Measurements from ENCODE around the gene SMAD4. TPM values are rescaled to one million over a fixed set of nuclear protein-coding genes. Genes with fewer than 3 reads are reported as not detected.

The SMAD4 gene
- total RNA-seq, 1 experiment from 2014 or later, result 96.3 TPM

DNA sequence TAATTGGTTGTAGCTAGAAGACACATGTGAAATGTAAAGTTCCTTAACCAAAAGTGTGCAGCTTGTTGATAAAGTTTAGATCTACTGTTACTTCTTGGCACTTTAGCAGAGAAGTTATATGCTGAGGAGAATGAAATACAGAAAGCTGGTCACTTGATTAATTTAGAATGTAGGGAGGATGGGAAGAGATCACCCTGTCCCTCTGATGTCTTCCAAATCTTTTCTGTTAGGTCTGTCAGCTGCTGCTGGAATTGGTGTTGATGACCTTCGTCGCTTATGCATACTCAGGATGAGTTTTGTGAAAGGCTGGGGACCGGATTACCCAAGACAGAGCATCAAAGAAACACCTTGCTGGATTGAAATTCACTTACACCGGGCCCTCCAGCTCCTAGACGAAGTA is 48.0 kb downstream of the SMAD4 start:
- no peaks in the 10 kb centered on the region for H3K9me2 ChIP-seq (ENCODE audit: insufficient read depth)
- H3K4me3 ChIP-seq (replicated peaks in 1 of 2; ENCODE audit: low read depth in 1 of 2, low read length in 2 of 2), result no peak overlapping the region
- H3K27me3 ChIP-seq (ENCODE audit: insufficient read depth, low read length), result no peaks in the 10 kb centered on the region
- DNase-seq (ENCODE audit: low read depth, low spot score) (no peak), ATAC-seq (no peak)
- POLR2A ChIA-PET, result no interaction called here
- no peaks in the 10 kb centered on the region for H4K20me1 ChIP-seq (ENCODE audit: insufficient read depth)
- H3K27ac ChIP-seq (ENCODE audit: low read depth, low read length), result no peak overlapping the region
- no peak overlapping the region for H2AFZ ChIP-seq (ENCODE audit: low read depth, low read length, poor library complexity, severe bottlenecking)
- H3K79me2 ChIP-seq (ENCODE audit: insufficient read depth, low read length), result peaks cover 16% of the 10 kb centered on the region
- no TSS peak for BruUV-seq (replicated peaks)
- CTCF ChIA-PET, result no interaction called here
- intact Hi-C loops (cut with micrococcal nuclease), result no loop called here
- H3K4me1 ChIP-seq (ENCODE audit: control insufficient read depth in 1 of 2, insufficient read depth in 2 of 2, low read length in 2 of 2), result peaks cover 6 to 10% of the 10 kb centered on the region in 2 experiments; a peak in 3 of 4 replicates
- TF ChIP-seq, protein P1, sequence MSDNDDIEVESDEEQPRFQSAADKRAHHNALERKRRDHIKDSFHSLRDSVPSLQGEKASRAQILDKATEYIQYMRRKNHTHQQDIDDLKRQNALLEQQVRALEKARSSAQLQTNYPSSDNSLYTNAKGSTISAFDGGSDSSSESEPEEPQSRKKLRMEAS (IDR thresholded peaks at IDR 0.05), result no peak
- TF ChIP-seq ZNF274 (IDR thresholded peaks at IDR 0.05; ENCODE audit: low read depth, low read length) (no peak), POLR2AphosphoS5 (IDR thresholded peaks at IDR 0.05; ENCODE audit: low read depth, low read length) (no peak), SRF (IDR thresholded peaks at IDR 0.05; ENCODE audit: low read depth) (no peak), FOSL1 (IDR thresholded peaks at IDR 0.05; ENCODE audit: low read depth) (no peak), POLR2A (IDR thresholded peaks at IDR 0.05; ENCODE audit: borderline replicate concordance, extremely low read depth, insufficient read depth, insufficient read length) (no peak), ZFX (IDR thresholded peaks at IDR 0.05) (no peak), TCF7L2 (IDR thresholded peaks at IDR 0.05; ENCODE audit: borderline replicate concordance, extremely low read depth, insufficient read depth, insufficient read length) (no peak)
- H3K9me3 ChIP-seq (ENCODE audit: control insufficient read depth in 1 of 2, insufficient read depth in 1 of 2, low read depth in 1 of 2, low read length in 2 of 2), result no peaks in the 10 kb centered on the region
- RAD21 ChIA-PET (ENCODE audit: low non-redundant PET in 1 of 2, low total read pairs in 2 of 2, uncharacterized antibody in 2 of 2, unreplicated experiment in 2 of 2), result no interaction called here
- H3K36me3 ChIP-seq (ENCODE audit: control insufficient read depth in 1 of 2, insufficient read depth in 2 of 2, low read length in 2 of 2), result peaks cover 17 to 25% of the 10 kb centered on the region in 2 experiments
- H3K9ac ChIP-seq (ENCODE audit: low read length), result no peak overlapping the region
- H3K4me2 ChIP-seq (ENCODE audit: low read length), result no peak overlapping the region

DNA sequence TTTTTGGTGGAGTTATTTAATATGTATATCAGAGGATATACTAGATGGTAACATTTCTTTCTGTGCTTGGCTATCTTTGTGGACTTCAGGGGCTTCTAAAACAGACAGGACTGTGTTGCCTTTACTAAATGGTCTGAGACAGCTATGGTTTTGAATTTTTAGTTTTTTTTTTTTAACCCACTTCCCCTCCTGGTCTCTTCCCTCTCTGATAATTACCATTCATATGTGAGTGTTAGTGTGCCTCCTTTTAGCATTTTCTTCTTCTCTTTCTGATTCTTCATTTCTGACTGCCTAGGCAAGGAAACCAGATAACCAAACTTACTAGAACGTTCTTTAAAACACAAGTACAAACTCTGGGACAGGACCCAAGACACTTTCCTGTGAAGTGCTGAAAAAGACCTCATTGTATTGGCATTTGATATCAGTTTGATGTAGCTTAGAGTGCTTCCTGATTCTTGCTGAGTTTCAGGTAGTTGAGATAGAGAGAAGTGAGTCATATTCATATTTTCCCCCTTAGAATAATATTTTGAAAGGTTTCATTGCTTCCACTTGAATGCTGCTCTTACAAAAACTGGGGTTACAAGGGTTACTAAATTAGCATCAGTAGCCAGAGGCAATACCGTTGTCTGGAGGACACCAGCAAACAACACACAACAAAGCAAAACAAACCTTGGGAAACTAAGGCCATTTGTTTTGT is 52.7 kb downstream of the SMAD4 start:
- H3K27me3 ChIP-seq (ENCODE audit: insufficient read depth, low read length), result no peaks in the 10 kb centered on the region
- peak; percentile 45 for DNase-seq (ENCODE audit: low read depth, low spot score)
- POLR2A ChIA-PET, result interaction anchor here (0.6 kb wide), 1 partner anchor 52 kb away, joined by 7 read pairs; no protein-coding TSS in a partner anchor
- H3K9ac ChIP-seq (ENCODE audit: low read length), result no peak overlapping the region
- RAD21 ChIA-PET (ENCODE audit: low non-redundant PET in 1 of 2, low total read pairs in 2 of 2, uncharacterized antibody in 2 of 2, unreplicated experiment in 2 of 2), result no interaction called here
- H2AFZ ChIP-seq (ENCODE audit: low read depth, low read length, poor library complexity, severe bottlenecking), result no peak overlapping the region
- BruUV-seq (replicated peaks), result no TSS peak
- H3K27ac ChIP-seq (ENCODE audit: low read depth, low read length), result peak overlapping the region; percentile 53; the same call in 1 of the 2 replicates
- H3K4me2 ChIP-seq (ENCODE audit: low read length), result no peak overlapping the region
- H3K9me2 ChIP-seq (ENCODE audit: insufficient read depth), result no peaks in the 10 kb centered on the region
- no peaks in the 10 kb centered on the region for H3K9me3 ChIP-seq (ENCODE audit: control insufficient read depth in 1 of 2, insufficient read depth in 1 of 2, low read depth in 1 of 2, low read length in 2 of 2)
- H4K20me1 ChIP-seq (ENCODE audit: insufficient read depth), result no peaks in the 10 kb centered on the region
- peak; percentile 47; the same call in 1 of the 2 replicates for ATAC-seq
- intact Hi-C loops (cut with micrococcal nuclease), result no loop called here
- peak; percentile 49; the same call in 1 of the 2 replicates for TF ChIP-seq JUND (IDR thresholded peaks at IDR 0.05)
- TF ChIP-seq ELF1 (IDR thresholded peaks at IDR 0.05; ENCODE audit: borderline replicate concordance, low read depth), result no peak
- TF ChIP-seq SP1 (IDR thresholded peaks at IDR 0.05; ENCODE audit: low read depth), result peak; percentile 13; the same call in 1 of the 2 replicates
- TF ChIP-seq, protein P2, sequence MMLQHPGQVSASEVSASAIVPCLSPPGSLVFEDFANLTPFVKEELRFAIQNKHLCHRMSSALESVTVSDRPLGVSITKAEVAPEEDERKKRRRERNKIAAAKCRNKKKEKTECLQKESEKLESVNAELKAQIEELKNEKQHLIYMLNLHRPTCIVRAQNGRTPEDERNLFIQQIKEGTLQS (IDR thresholded peaks at IDR 0.05), result no peak
- TF ChIP-seq FOSL1 (IDR thresholded peaks at IDR 0.05; ENCODE audit: low read depth), result peak; percentile 54; the same call in 1 of the 2 replicates
- 0 out of 2 replicates have a peak, but pooled peaks have one; percentile 28 for TF ChIP-seq SIN3A (IDR thresholded peaks at IDR 0.05; ENCODE audit: low read depth)
- H3K4me3 ChIP-seq (replicated peaks in 1 of 2; ENCODE audit: low read depth in 1 of 2, low read length in 2 of 2), result no peak overlapping the region
- CTCF ChIA-PET, result no interaction called here
- peaks cover 14 to 40% of the 10 kb centered on the region in 2 experiments for H3K36me3 ChIP-seq (ENCODE audit: control insufficient read depth in 1 of 2, insufficient read depth in 2 of 2, low read length in 2 of 2)
- H3K4me1 ChIP-seq (ENCODE audit: control insufficient read depth in 1 of 2, insufficient read depth in 2 of 2, low read length in 2 of 2), result peaks cover 6 to 18% of the 10 kb centered on the region in 2 experiments; a peak in 3 of 4 replicates
- no peaks in the 10 kb centered on the region for H3K79me2 ChIP-seq (ENCODE audit: insufficient read depth, low read length)

All from HCT116 (cell line).